K562 (cell line): Measurements from ENCODE around the gene TDRKH. TPM values are rescaled to one million over a fixed set of nuclear protein-coding genes. Genes with fewer than 3 reads are reported as not detected.

Experiments used
- ATAC-seq: fragments of 200-7000 bp; cut with Tn5 transposase; 3 replicates; pipeline ENCODE4 v1.9.1; 2020; ENCODE audit warnings: moderate library complexity
- BruUV-seq: library from RNA; stranded (reverse); fragments of 400-500 nt; replicated peaks from 2 replicates; lab custom pipeline; 2021; lab: Mats Ljungman, UMichigan
- CTCF ChIA-PET: fragments of 300-600 bp; formaldehyde crosslinking; extraction: SDS; loops from one replicate; lab custom pipeline; 2021; ENCODE audit warnings: low intra/inter-chr PET ratio; lab: Yijun Ruan, JAX
- POLR2A ChIA-PET: fragments of 300-600, 350-650 bp; sonication (Branson Sonifier 250); formaldehyde crosslinking; extraction: SDS; loops from one replicate; lab custom pipeline; 2021; ENCODE audit warnings: antibody characterized with exemption, inconsistent platforms; lab: Yijun Ruan, JAX
- DNase-seq, 4 experiments: peaks; one replicate each; pipeline versions ENCODE4 v3.0.0 to v3.0.0-alpha.2; 2011 to 2018; ENCODE audit warnings: low spot score in 3 of 4, mixed read lengths in 3 of 4; ENCODE audit errors: extremely low read depth in 1 of 4
- FAIRE-seq: peaks from 2 replicates; lab custom pipeline; 2011; peaks lifted over from hg19 to GRCh38; lab: Jason Lieb, UNC
- H2AFZ ChIP-seq: 2 replicates; pipeline ENCODE4 v1.6.0; 2011; ENCODE audit warnings: low read depth, low read length, control low read depth, inconsistent platforms
- H3K27ac ChIP-seq: fragments of 200-600 bp; 3 replicates; pipeline ENCODE4 v1.8.0; 2011; ENCODE audit warnings: low read depth, mild to moderate bottlenecking, control low read depth, inconsistent platforms, low read length, moderate library complexity, mixed read lengths; ENCODE audit errors: extremely low read depth
- H3K27me3 ChIP-seq, 2 experiments: fragments of 300-600 bp in 1 of 2; 2 replicates in 1 of 2; 3 replicates in 1 of 2; pipeline versions ENCODE4 v1.6.0 to v1.8.0; 2011; ENCODE audit warnings: inconsistent platforms in 2 of 2, low read length in 2 of 2, mild to moderate bottlenecking in 1 of 2, mixed read lengths in 1 of 2, moderate library complexity in 1 of 2; ENCODE audit not compliant: control insufficient read depth in 2 of 2, insufficient read depth in 2 of 2
- H3K36me3 ChIP-seq: fragments of 300-600 bp; 3 replicates; pipeline ENCODE4 v1.8.0; 2011; ENCODE audit warnings: mild to moderate bottlenecking, low read length, inconsistent platforms; ENCODE audit not compliant: control insufficient read depth, insufficient read depth
- H3K4me1 ChIP-seq, 2 experiments: fragments of 200-600 bp in 1 of 2; replicated peaks in 1 of 2; 2 replicates in 1 of 2; 3 replicates in 1 of 2; pipeline versions ENCODE4 v1.5.1 to v1.8.0; 2011; ENCODE audit warnings: inconsistent platforms in 2 of 2, low read length in 2 of 2, mild to moderate bottlenecking in 1 of 2, mixed read lengths in 1 of 2, moderate library complexity in 1 of 2; ENCODE audit not compliant: control insufficient read depth in 2 of 2, insufficient read depth in 2 of 2
- H3K4me2 ChIP-seq: 2 replicates; pipeline ENCODE4 v1.6.1; 2011; ENCODE audit warnings: low read length, control low read depth, inconsistent platforms, mixed read lengths; ENCODE audit not compliant: insufficient read depth
- H3K4me3 ChIP-seq: fragments of 200-600 bp; sonication (generic), shearing (Covaris generic); 2 replicates; pipeline ENCODE4 v1.5.1; 2016; ENCODE audit warnings: control low read depth, inconsistent platforms
- H3K79me2 ChIP-seq: fragments of 200-600 bp; 3 replicates; pipeline ENCODE4 v1.8.0; 2011; ENCODE audit warnings: low read length, inconsistent platforms; ENCODE audit not compliant: control insufficient read depth, insufficient read depth
- H3K9ac ChIP-seq, 2 experiments: 2 replicates each; pipeline versions ENCODE4 v1.6.0 to v1.6.1; 2011; ENCODE audit warnings: low read depth in 2 of 2, low read length in 2 of 2, control low read depth in 1 of 2, inconsistent platforms in 1 of 2, mild to moderate bottlenecking in 1 of 2, mixed read lengths in 1 of 2; ENCODE audit not compliant: insufficient read depth in 1 of 2
- H3K9me1 ChIP-seq: one replicate; pipeline ENCODE4 v1.6.0; 2011; ENCODE audit warnings: inconsistent platforms, mild to moderate bottlenecking, low read length, moderate library complexity; ENCODE audit not compliant: control insufficient read depth, insufficient read depth
- H3K9me3 ChIP-seq: replicated peaks from 2 replicates; pipeline ENCODE4 v1.5.1; 2011; ENCODE audit warnings: low read depth, low read length, inconsistent platforms; ENCODE audit not compliant: control insufficient read depth, insufficient read depth
- H4K20me1 ChIP-seq: replicated peaks from 2 replicates; pipeline ENCODE4 v1.6.1; 2011; ENCODE audit warnings: low read length, inconsistent platforms, mixed read lengths; ENCODE audit not compliant: control insufficient read depth, insufficient read depth
- BRD9 ChIP-seq: fragments of 450-650 bp; IDR thresholded peaks from 2 replicates; pipeline ENCODE4 v1.6.1; 2018; ENCODE audit warnings: low read depth; ENCODE audit not compliant: partially characterized antibody
- CREB1 ChIP-seq, 2 experiments: sonication (generic) in 1 of 2; formaldehyde crosslinking in 1 of 2; IDR thresholded peaks; 2 replicates each; pipeline versions ENCODE4 v1.6.1 to v1.8.0; 2012 to 2022; ENCODE audit warnings: inconsistent platforms in 1 of 2, mild to moderate bottlenecking in 1 of 2, missing genetic modification reagents in 1 of 2, moderate library complexity in 1 of 2
- CREM ChIP-seq: IDR thresholded peaks from 2 replicates; pipeline ENCODE4 v1.6.1; 2014; ENCODE audit warnings: antibody characterized with exemption, low read depth
- FOSL1 ChIP-seq: fragments of 200-800 bp; sonication (Bioruptor generic); conservative IDR thresholded peaks from 2 replicates; pipeline ENCODE4 v1.6.1; 2016; ENCODE audit warnings: missing genetic modification characterization, missing compliant biosample characterization
- JUN ChIP-seq, 2 experiments: sonication (generic) in 1 of 2; formaldehyde crosslinking in 1 of 2; IDR thresholded peaks; 2 replicates each; pipeline versions ENCODE4 v1.6.1 to v1.8.0; 2012 to 2022; ENCODE audit warnings: borderline replicate concordance in 2 of 2, mild to moderate bottlenecking in 2 of 2, improper control_type of control experiment in 1 of 2, low read depth in 1 of 2, low read length in 1 of 2, missing genetic modification reagents in 1 of 2
- KHSRP ChIP-seq: fragments of 450-650 bp; IDR thresholded peaks from 2 replicates; pipeline ENCODE4 v1.6.1; 2017
- RBBP5 ChIP-seq: fragments of 200-600 bp; sonication (generic); IDR thresholded peaks from 2 replicates; pipeline ENCODE4 v1.6.1; 2012; ENCODE audit warnings: borderline replicate concordance, mild to moderate bottlenecking, low read length, control low read depth, inconsistent platforms; ENCODE audit not compliant: insufficient read depth, poor library complexity, severe bottlenecking
- RBM17 ChIP-seq: fragments of 200-400 bp; formaldehyde crosslinking; IDR thresholded peaks from 2 replicates; pipeline ENCODE4 v1.6.1; 2017; ENCODE audit warnings: low read depth, mild to moderate bottlenecking, low read length, borderline replicate concordance
- YY1 ChIP-seq, 3 experiments: IDR thresholded peaks; 2 replicates each; pipeline ENCODE4 v1.6.1; 2011; ENCODE audit warnings: low read length in 2 of 3, mild to moderate bottlenecking in 2 of 3, moderate library complexity in 2 of 3, borderline replicate concordance in 1 of 3, control low read depth in 1 of 3, low read depth in 1 of 3; ENCODE audit not compliant: insufficient read depth in 3 of 3, insufficient replicate concordance in 2 of 3, control insufficient read depth in 1 of 3, insufficient read length in 1 of 3; ENCODE audit errors: extremely low read depth in 1 of 3
- ZC3H8 ChIP-seq: fragments of 450-650 bp; IDR thresholded peaks from 2 replicates; pipeline ENCODE4 v1.6.1; 2017
- ZFX ChIP-seq: sonication (generic); formaldehyde crosslinking; IDR thresholded peaks from 2 replicates; pipeline ENCODE4 v1.8.0; 2022; ENCODE audit warnings: mild to moderate bottlenecking, missing genetic modification reagents, moderate library complexity
- WGBS: fragments of 100-300 bp; shearing (Covaris generic); methylation state at CpG from one replicate; pipeline ENCODE4 v1.1.6; 2016; ENCODE audit warnings: low coverage, mixed read lengths; ENCODE audit not compliant: insufficient coverage; ENCODE audit errors: missing lambda C conversion rate; 5-methylcytosine and 5-hydroxymethylcytosine counted together
- in situ Hi-C: fragments of 300-500 bp; cut with MboI; formaldehyde crosslinking; loops from 4 replicates; pipeline ENCODE4 v1.15.0; 2018; ENCODE audit warnings: inconsistent platforms, mixed read lengths
- intact Hi-C: fragments of 100-400 bp; cut with micrococcal nuclease; formaldehyde crosslinking; loops from 2 replicates; pipeline ENCODE4 v1.14.2; 2022
- polyA plus RNA-seq, 8 experiments: library from polyadenylated mRNA; depleted of rRNA in 4 of 8; stranded (reverse) in 5 of 8; unstranded in 3 of 8; fragments of >200 nt; fragmentation: Nextera tagmentation in 2 of 8; fragmentation: Illumina TruSeq in 1 of 8; extraction: Ambion mirVana in 2 of 8; extraction: Trizol in 1 of 8; gene quantifications; 2 replicates each; pipeline versions ENCODE4 v1.2.1 to v1.2.3, GENCODE V29; 2011 to 2014; ENCODE audit warnings: inconsistent platforms in 1 of 8, missing spikeins in 1 of 8
- total RNA-seq, 7 experiments: library from RNA; depleted of rRNA in 6 of 7; stranded (reverse); fragments of >200 nt in 6 of 7; fragmentation: Illumina TruSeq in 2 of 7; extraction: Trizol in 2 of 7; gene quantifications; 2 replicates each; pipeline versions ENCODE4 v1.2.1 to v1.2.3, GENCODE V29; 2011 to 2021; ENCODE audit warnings: low replicate concordance in 1 of 7
- TF ChIP-seq, protein P1 (sequence below): sonication (generic); IDR thresholded peaks from 2 replicates; pipeline ENCODE4 v1.6.1; 2016
- TF ChIP-seq, protein P2 (sequence below): sonication (generic); formaldehyde crosslinking; IDR thresholded peaks from 2 replicates; pipeline ENCODE4 v1.8.1; 2023; ENCODE audit warnings: missing genetic modification reagents, mild to moderate bottlenecking, borderline replicate concordance

TDRKH gene
- total and polyA plus RNA-seq, 9 of the 15 experiments (the other 6 are each of a cell fraction or from before 2014, with no cell fraction given): 4.3 to 21.3 (median 8.4) TPM

DNA sequence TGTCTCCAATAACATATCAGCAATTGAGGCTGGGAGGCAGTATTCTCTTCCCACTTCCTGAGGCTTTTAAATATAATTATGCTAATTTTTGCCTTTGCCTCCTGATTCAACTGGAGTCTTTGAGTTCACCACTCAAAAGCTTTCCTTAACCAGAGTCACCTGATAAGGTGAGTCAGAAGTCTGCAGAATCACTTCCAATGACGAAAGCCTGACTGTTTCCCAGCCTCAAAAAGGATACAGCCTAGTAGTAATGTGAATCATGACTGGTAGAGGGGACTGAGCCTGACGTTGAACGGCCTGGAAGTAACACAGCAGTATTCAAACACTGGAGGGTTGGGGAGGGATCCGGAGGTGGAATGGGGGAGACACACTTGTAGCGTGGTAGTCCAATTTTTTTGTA, 16.6 kb downstream of the TDRKH start:
- H3K9me3 ChIP-seq: 0 out of 2 replicates have a peak, but pooled peaks cover 2% of the 10 kb centered on the region
- ChIA-PET CTCF (no interaction called here), POLR2A (interaction anchor here (1.0 to 2.0 kb wide), 5 partner anchors 8 to 17 kb away, joined by 3 to 15 read pairs (median 3); partner anchors contain the start of genes MRPL9 and TDRKH)
- FAIRE-seq (peak; percentile 26), ATAC-seq (peak; percentile 53; the same call in 2 of the 3 replicates), DNase-seq (peak in 2 of 4 experiments; percentile 42 to 62)
- H3K4me3 ChIP-seq: no peak overlapping the region
- 0 out of 2 replicates have a peak, but pooled peaks cover 2% of the 10 kb centered on the region for H4K20me1 ChIP-seq
- in situ Hi-C loops (no loop called here), intact Hi-C loops (no loop called here)
- 13% methylated on average over 5 of the region's 5 CpGs for WGBS
- H3K9ac ChIP-seq: peak overlapping the region in 1 of 2 experiments; percentile 36; a peak in 1 of 4 replicates
- H3K4me1 ChIP-seq: peaks cover 21 to 38% of the 10 kb centered on the region in 2 experiments
- BruUV-seq: no TSS peak
- no peaks in the 10 kb centered on the region for H3K27me3 ChIP-seq
- H2AFZ ChIP-seq: no peak overlapping the region
- H3K27ac ChIP-seq: peak overlapping the region; percentile 66; the same call in 2 of the 3 replicates
- H3K4me2 ChIP-seq: peak overlapping the region; percentile 56
- no peaks in the 10 kb centered on the region for H3K79me2 ChIP-seq
- no peaks in the 10 kb centered on the region for H3K9me1 ChIP-seq
- peaks cover 10% of the 10 kb centered on the region; the same call in 2 of the 3 replicates for H3K36me3 ChIP-seq
- TF ChIP-seq ZC3H8 (no peak), CREB1 (IDR thresholded peaks at IDR 0.05) (0 out of 2 replicates have a peak, but pooled peaks have one; percentile 28), CREB1 (CRISPR knock-in tag; IDR thresholded peaks at IDR 0.05) (no peak), ZFX (CRISPR knock-in tag) (no peak), FOSL1 (tag) (peak; percentile 87), RBM17 (no peak), KHSRP (no peak), JUN (IDR thresholded peaks at IDR 0.05; ENCODE audit: borderline replicate concordance, low read depth, low read length) (peak; percentile 60; the same call in 1 of the 2 replicates), JUN (CRISPR knock-in tag; IDR thresholded peaks at IDR 0.05; ENCODE audit: borderline replicate concordance) (no peak), RBBP5 (no peak), BRD9 (no peak), CREM (peak; percentile 45; the same call in 1 of the 2 replicates), YY1 (IDR thresholded peaks at IDR 0.05; ENCODE audit: borderline replicate concordance in 1 of 3, control insufficient read depth in 1 of 3, extremely low read depth in 1 of 3, insufficient read depth in 3 of 3, insufficient read length in 1 of 3, insufficient replicate concordance in 2 of 3, low read depth in 1 of 3, low read length in 2 of 3) (no peak)
- TF ChIP-seq, protein P1, sequence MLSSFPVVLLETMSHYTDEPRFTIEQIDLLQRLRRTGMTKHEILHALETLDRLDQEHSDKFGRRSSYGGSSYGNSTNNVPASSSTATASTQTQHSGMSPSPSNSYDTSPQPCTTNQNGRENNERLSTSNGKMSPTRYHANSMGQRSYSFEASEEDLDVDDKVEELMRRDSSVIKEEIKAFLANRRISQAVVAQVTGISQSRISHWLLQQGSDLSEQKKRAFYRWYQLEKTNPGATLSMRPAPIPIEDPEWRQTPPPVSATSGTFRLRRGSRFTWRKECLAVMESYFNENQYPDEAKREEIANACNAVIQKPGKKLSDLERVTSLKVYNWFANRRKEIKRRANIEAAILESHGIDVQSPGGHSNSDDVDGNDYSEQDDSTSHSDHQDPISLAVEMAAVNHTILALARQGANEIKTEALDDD: peak; percentile 37; the same call in 1 of the 2 replicates
- TF ChIP-seq, protein P2, sequence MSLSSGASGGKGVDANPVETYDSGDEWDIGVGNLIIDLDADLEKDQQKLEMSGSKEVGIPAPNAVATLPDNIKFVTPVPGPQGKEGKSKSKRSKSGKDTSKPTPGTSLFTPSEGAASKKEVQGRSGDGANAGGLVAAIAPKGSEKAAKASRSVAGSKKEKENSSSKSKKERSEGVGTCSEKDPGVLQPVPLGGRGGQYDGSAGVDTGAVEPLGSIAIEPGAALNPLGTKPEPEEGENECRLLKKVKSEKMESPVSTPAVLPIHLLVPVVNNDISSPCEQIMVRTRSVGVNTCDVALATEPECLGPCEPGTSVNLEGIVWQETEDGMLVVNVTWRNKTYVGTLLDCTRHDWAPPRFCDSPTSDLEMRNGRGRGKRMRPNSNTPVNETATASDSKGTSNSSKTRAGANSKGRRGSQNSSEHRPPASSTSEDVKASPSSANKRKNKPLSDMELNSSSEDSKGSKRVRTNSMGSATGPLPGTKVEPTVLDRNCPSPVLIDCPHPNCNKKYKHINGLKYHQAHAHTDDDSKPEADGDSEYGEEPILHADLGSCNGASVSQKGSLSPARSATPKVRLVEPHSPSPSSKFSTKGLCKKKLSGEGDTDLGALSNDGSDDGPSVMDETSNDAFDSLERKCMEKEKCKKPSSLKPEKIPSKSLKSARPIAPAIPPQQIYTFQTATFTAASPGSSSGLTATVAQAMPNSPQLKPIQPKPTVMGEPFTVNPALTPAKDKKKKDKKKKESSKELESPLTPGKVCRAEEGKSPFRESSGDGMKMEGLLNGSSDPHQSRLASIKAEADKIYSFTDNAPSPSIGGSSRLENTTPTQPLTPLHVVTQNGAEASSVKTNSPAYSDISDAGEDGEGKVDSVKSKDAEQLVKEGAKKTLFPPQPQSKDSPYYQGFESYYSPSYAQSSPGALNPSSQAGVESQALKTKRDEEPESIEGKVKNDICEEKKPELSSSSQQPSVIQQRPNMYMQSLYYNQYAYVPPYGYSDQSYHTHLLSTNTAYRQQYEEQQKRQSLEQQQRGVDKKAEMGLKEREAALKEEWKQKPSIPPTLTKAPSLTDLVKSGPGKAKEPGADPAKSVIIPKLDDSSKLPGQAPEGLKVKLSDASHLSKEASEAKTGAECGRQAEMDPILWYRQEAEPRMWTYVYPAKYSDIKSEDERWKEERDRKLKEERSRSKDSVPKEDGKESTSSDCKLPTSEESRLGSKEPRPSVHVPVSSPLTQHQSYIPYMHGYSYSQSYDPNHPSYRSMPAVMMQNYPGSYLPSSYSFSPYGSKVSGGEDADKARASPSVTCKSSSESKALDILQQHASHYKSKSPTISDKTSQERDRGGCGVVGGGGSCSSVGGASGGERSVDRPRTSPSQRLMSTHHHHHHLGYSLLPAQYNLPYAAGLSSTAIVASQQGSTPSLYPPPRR: no peak
